Erythroblast (primary cell): Measurements from ENCODE around the gene PAEP.

Experiments
- DNase-seq, 2 experiments: peaks; one replicate each; lab custom pipeline; 2025; lab: John Stamatoyannopoulos, UW
- GATA1 ChIP-seq: IDR thresholded peaks from 2 replicates; pipeline ENCODE4 v1.6.1; 2011; ENCODE audit warnings: low read depth, mild to moderate bottlenecking, control low read depth, low read length, moderate library complexity
- POLR2A ChIP-seq: IDR thresholded peaks from 2 replicates; pipeline ENCODE4 v1.6.1; 2011; ENCODE audit warnings: mild to moderate bottlenecking, low read length

The PAEP gene

GRCh38 chr9:135611875-135612209 is 50.3 kb downstream of the PAEP start:
- TF ChIP-seq POLR2A = no peak
- TF ChIP-seq GATA1 = no peak
- no peak for DNase-seq

- no peak for DNase-seq
Measured at GRCh38 chr9:135612437-135612836, 50.9 kb downstream of the PAEP start.

GRCh38 chr9:135612981-135613910 is 51.7 kb downstream of the PAEP start:
- TF ChIP-seq GATA1 (no peak), POLR2A (no peak)
- no peak for DNase-seq

More at GRCh38 chr9:135612437-135612836, 50.9 kb downstream of the PAEP start:
- TF ChIP-seq GATA1 (no peak), POLR2A (no peak)

- DNase-seq = no peak
Measured at GRCh38 chr9:135613946-135614805, 52.6 kb downstream of the PAEP start.

GRCh38 chr9:135614821-135615665 is 53.5 kb downstream of the PAEP start:
- no peak for DNase-seq
- TF ChIP-seq GATA1 (no peak), POLR2A (no peak)

More at GRCh38 chr9:135613946-135614805, 52.6 kb downstream of the PAEP start:
- TF ChIP-seq POLR2A = no peak
- no peak for TF ChIP-seq GATA1

GRCh38 chr9:135615666-135616618 is 54.4 kb downstream of the PAEP start:
- TF ChIP-seq POLR2A = no peak
- no peak for TF ChIP-seq GATA1

More at GRCh38 chr9:135615666-135616618, 54.4 kb downstream of the PAEP start:
- no peak for DNase-seq
